ENCODE data around the gene FNDC3B. TPM values are rescaled to one million over a fixed set of nuclear protein-coding genes. Genes with fewer than 3 reads are reported as not detected.

Gene FNDC3B
- total and polyA plus RNA-seq, 2 donors (not counting 3 experiments of a cell fraction or from before 2014, with no cell fraction given): 91.6 to 295 TPM

DNA sequence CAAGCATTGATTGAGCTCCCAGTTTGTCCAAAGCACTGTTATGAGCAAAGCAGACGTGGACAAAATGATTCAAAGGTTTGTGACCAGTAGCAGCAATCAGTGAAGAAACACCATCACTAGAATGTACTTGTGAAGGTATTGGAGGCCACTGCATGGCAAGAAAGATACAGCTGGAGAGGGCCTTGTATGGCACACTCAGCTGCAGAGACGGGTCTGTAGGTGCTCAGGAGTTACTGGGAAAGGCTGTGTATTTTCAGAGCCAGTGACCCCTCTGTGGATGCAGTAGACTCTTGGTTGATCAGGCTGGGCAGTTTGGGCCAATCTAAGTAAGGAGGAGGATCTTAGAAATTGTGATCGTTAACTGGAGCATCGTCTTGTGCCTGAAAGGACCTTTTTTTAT lies 288.9 kb downstream of the FNDC3B start:
- H3K9me3 ChIP-seq (replicated peaks; ENCODE audit: control insufficient read depth, insufficient read depth, low read length): no peaks in the 10 kb centered on the region
- H3K9me1 ChIP-seq (replicated peaks; ENCODE audit: control insufficient read depth, extremely low read depth, insufficient read depth, low read length): no peaks in the 10 kb centered on the region
- H3K4me3 ChIP-seq (replicated peaks in 1 of 3; ENCODE audit: insufficient read depth in 1 of 3, low read depth in 1 of 3, low read length in 3 of 3): no peak overlapping the region
- H3K4me1 ChIP-seq (ENCODE audit: control insufficient read depth, extremely low read depth, insufficient read depth, low read length): no peaks in the 10 kb centered on the region
- BruUV-seq (replicated peaks): no TSS peak
- DNase-seq (ENCODE audit: low read depth, low spot score) (no peak), FAIRE-seq (no peak)
- H4K20me1 ChIP-seq (replicated peaks; ENCODE audit: control insufficient read depth, extremely low read depth, insufficient read depth, low read length): peaks cover 2% of the 10 kb centered on the region
- no peaks in the 10 kb centered on the region for H3K27me3 ChIP-seq (ENCODE audit: control insufficient read depth in 2 of 2, insufficient read depth in 2 of 2, low read length in 2 of 2)
- intact Hi-C loops (cut with micrococcal nuclease) (no loop called here), dilution Hi-C loops (cut with MboI; ENCODE audit: extremely low pct_ligation_motif_present, low sequenced_read_pairs) (no loop called here)
- no peak overlapping the region for H3K4me2 ChIP-seq (ENCODE audit: insufficient read depth, low read length)
- no peaks in the 10 kb centered on the region for H3K79me2 ChIP-seq (ENCODE audit: control insufficient read depth, insufficient read depth, low read length)
- peaks cover 48 to 50% of the 10 kb centered on the region in 2 experiments for H3K36me3 ChIP-seq (ENCODE audit: control insufficient read depth in 2 of 2, extremely low read depth in 1 of 2, insufficient read depth in 2 of 2, low read length in 2 of 2)
- ChIA-PET CTCF (interaction anchor here (2.1 kb wide), 1 partner anchor 13 kb away, joined by 8 read pairs; no protein-coding TSS in a partner anchor), POLR2A (no interaction called here)
- H3K27ac ChIP-seq (ENCODE audit: insufficient read depth, low read depth, low read length): no peak overlapping the region
- TF ChIP-seq, protein P1, sequence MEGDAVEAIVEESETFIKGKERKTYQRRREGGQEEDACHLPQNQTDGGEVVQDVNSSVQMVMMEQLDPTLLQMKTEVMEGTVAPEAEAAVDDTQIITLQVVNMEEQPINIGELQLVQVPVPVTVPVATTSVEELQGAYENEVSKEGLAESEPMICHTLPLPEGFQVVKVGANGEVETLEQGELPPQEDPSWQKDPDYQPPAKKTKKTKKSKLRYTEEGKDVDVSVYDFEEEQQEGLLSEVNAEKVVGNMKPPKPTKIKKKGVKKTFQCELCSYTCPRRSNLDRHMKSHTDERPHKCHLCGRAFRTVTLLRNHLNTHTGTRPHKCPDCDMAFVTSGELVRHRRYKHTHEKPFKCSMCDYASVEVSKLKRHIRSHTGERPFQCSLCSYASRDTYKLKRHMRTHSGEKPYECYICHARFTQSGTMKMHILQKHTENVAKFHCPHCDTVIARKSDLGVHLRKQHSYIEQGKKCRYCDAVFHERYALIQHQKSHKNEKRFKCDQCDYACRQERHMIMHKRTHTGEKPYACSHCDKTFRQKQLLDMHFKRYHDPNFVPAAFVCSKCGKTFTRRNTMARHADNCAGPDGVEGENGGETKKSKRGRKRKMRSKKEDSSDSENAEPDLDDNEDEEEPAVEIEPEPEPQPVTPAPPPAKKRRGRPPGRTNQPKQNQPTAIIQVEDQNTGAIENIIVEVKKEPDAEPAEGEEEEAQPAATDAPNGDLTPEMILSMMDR (IDR thresholded peaks at IDR 0.05; ENCODE audit: extremely low read depth in 1 of 2, insufficient read depth in 1 of 2, low read depth in 1 of 2, low read length in 2 of 2): no peak
- TF ChIP-seq GATA2 (IDR thresholded peaks at IDR 0.05; ENCODE audit: insufficient read depth, insufficient read length, low read depth, low read length) (no peak), FOS (IDR thresholded peaks at IDR 0.05; ENCODE audit: borderline replicate concordance, insufficient read depth, low read length) (no peak), POLR2A (IDR thresholded peaks at IDR 0.05; ENCODE audit: low read depth, low read length) (no peak), EZH2 (IDR thresholded peaks at IDR 0.05; ENCODE audit: borderline replicate concordance, low read depth, low read length, severe bottlenecking) (no peak), MYC (IDR thresholded peaks at IDR 0.05; ENCODE audit: low read depth, low read length) (no peak), POLR2AphosphoS5 (IDR thresholded peaks at IDR 0.05; ENCODE audit: insufficient read depth, low read depth, low read length) (no peak), JUN (IDR thresholded peaks at IDR 0.05; ENCODE audit: borderline replicate concordance, insufficient read depth, insufficient read length, low read depth) (no peak)
- H3K9ac ChIP-seq (replicated peaks; ENCODE audit: extremely low read depth, insufficient read depth, low read length): no peak overlapping the region
- no peak overlapping the region for H2AFZ ChIP-seq (ENCODE audit: low read depth, low read length)
